AG04449 (cell line): ENCODE results near the gene CAPN10.

Experiments
- CTCF ChIA-PET: fragments of 350-600 bp; formaldehyde crosslinking; extraction: SDS; loops from one replicate; lab custom pipeline; 2021; ENCODE audit warnings: antibody characterized with exemption; lab: Yijun Ruan, JAX
- POLR2A ChIA-PET: fragments of 400-600, 350-600 bp; formaldehyde crosslinking; extraction: SDS; loops from one replicate; lab custom pipeline; 2020; ENCODE audit warnings: antibody characterized with exemption, inconsistent platforms; lab: Yijun Ruan, JAX
- DNase-seq: peaks from one replicate; pipeline ENCODE4 v3.0.0-alpha.2; 2010; ENCODE audit warnings: low read depth, low spot score
- H3K4me3 ChIP-seq: 2 replicates; pipeline ENCODE4 v1.5.1; 2011; ENCODE audit warnings: low read depth, mild to moderate bottlenecking, control low read depth, low read length
- TF ChIP-seq, protein P1 (sequence below): IDR thresholded peaks from one replicate; pipeline ENCODE4 v1.5.1; 2011; ENCODE audit warnings: mild to moderate bottlenecking, moderate library complexity, low read length, control low read depth, inconsistent platforms; ENCODE audit not compliant: insufficient read depth; ENCODE audit errors: missing control alignments

The CAPN10 gene

DNA sequence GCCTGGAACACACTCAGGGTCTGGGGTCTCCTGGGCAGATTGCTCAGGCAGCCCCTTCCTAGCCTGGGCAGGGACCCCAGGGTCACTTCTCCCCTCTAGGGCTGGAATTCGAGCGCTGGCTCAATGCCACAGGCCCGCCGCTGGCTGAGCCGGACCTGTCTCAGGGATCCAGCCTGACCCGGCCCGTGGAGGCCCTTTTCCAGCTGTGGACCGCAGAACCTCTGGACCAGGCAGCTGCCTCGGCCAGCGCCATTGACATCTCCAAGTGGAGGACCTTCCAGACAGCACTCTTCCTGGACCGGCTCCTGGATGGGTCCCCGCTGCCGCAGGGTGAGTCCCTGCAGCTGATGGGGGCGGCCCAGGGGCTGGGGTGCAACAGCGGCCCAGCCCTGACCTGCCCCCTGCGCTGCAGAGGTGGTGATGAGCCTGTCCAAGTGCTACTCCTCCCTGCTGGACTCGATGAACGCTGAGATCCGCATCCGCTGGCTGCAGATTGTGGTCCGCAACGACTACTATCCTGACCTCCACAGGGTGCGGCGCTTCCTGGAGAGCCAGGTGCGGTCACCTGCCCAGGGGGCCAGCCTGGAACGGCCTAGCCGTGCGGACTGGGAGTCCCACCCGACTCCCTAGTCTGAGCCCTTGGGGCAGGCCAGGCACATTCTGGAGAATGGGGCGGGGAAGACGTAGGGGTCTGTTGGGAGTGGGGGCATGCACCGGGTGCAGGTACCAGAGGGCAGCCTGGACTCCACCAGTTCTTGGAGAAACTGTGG lies 9.9 kb upstream of the CAPN10 start:
- CTCF ChIA-PET = interaction anchor here (2.4 to 4.0 kb wide), 2 partner anchors 10 to 11 kb away, joined by 10 to 27 read pairs; partner anchors contain the start of gene CAPN10
- no peak for DNase-seq
- POLR2A ChIA-PET = no interaction called here

DNA sequence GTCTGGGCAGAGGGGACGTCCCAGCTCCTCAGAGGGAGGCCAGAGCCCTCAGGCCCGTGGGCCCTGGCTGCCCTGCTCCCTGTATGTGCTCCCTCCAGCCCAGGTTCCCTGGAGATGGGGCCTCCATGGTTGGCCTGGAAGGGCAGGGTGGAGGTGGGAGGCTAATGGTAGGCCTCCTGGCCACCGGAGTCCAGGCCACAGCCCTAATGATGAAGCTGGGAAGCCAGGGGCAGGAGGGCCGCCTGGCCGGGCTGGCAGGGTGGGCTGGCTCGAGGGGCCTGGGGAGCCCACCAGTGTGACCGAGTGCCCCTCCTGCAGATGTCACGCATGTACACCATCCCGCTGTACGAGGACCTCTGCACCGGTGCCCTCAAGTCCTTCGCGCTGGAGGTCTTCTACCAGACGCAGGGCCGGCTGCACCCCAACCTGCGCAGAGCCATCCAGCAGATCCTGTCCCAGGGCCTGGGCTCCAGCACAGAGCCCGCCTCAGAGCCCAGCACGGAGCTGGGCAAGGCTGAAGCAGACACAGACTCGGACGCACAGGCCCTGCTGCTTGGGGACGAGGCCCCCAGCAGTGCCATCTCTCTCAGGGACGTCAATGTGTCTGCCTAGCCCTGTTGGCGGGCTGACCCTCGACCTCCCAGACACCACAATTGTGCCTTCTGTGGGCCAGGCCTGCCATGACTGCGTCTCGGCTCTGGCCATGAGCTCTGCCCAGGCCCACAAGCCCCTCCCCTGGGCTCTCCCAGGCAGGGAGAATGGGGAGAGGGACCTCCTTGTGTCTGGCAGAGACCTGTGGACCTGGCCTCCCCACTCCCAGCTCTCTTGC lies 9.0 kb upstream of the CAPN10 start:
- TF ChIP-seq, protein P1, sequence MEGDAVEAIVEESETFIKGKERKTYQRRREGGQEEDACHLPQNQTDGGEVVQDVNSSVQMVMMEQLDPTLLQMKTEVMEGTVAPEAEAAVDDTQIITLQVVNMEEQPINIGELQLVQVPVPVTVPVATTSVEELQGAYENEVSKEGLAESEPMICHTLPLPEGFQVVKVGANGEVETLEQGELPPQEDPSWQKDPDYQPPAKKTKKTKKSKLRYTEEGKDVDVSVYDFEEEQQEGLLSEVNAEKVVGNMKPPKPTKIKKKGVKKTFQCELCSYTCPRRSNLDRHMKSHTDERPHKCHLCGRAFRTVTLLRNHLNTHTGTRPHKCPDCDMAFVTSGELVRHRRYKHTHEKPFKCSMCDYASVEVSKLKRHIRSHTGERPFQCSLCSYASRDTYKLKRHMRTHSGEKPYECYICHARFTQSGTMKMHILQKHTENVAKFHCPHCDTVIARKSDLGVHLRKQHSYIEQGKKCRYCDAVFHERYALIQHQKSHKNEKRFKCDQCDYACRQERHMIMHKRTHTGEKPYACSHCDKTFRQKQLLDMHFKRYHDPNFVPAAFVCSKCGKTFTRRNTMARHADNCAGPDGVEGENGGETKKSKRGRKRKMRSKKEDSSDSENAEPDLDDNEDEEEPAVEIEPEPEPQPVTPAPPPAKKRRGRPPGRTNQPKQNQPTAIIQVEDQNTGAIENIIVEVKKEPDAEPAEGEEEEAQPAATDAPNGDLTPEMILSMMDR = no peak
- DNase-seq = no peak
- POLR2A ChIA-PET = interaction anchor here (0.6 kb wide), 1 partner anchor 13 kb away, joined by 3 read pairs; no protein-coding TSS in a partner anchor
- CTCF ChIA-PET = interaction anchor here (2.4 to 4.0 kb wide), 2 partner anchors 9 to 12 kb away, joined by 10 to 27 read pairs; partner anchors contain the start of gene CAPN10
- no peak overlapping the region for H3K4me3 ChIP-seq

More for the DNA sequence above, 9.9 kb upstream of the CAPN10 start:
- TF ChIP-seq, protein P1 = no peak
- H3K4me3 ChIP-seq = no peak overlapping the region

GRCh38 chr2:240578110-240578450 lies 8.5 kb upstream of the CAPN10 start:
- CTCF ChIA-PET = interaction anchor here (4.0 kb wide), 1 partner anchor 12 kb away, joined by 27 read pairs; no protein-coding TSS in a partner anchor
- no peak overlapping the region for H3K4me3 ChIP-seq
- TF ChIP-seq, protein P1 = no peak
- POLR2A ChIA-PET = interaction anchor here (0.6 kb wide), 1 partner anchor 13 kb away, joined by 3 read pairs; no protein-coding TSS in a partner anchor
- DNase-seq = no peak

DNA sequence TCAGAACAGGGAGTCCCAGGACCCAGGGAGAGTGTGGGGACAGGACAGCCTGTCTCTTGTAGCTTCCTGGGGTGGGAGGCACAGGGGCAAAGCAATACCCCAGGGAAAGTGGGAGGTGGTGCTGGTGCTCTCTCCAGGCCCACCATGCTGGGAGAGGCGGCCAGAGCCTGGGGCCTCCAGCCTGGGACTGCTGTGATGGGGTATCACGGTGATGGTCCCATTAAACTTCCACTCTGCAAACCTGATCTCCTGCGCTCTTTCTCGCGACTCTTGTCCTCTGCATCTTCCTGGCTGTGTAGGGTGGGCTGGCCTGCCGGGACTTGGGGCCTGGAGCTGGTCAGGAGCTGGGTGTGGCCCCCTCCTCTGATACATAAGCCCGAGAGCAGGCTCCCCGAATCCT lies 8.0 kb upstream of the CAPN10 start:
- POLR2A ChIA-PET = interaction anchor here (0.6 kb wide), 1 partner anchor 12 kb away, joined by 3 read pairs; no protein-coding TSS in a partner anchor

DNA sequence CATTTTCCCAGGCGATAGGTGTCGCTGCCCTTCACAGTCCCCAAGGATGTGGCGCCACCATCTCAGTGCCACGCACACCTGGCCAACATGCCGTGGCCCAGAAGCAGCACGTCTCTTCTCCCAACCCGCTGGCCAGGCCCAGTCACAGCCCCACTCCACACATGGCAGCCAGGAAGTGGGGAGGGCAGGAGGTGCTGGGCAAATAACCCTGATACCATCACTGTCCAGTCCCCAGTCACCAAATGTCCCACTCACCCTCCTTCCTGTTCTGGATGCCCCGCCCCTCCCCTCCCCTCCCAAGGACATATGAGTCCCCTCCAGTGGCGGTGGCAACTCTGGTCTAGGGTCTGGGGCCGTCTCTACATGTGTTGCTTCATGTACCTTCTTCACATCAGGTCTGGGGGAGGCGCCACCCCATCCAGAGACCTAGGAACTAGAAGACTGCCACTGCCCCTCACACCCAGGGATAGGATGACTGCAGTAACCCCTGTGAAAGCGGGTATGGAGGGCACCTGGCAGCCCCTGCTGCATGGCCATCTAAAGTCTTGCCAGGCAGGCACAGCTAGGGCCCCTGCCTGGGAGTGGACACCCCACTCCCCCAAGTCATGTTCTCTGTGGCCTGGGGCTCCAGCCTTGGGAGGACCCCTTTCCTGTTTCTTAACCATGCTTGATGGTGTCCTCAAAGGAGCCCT lies 7.3 kb upstream of the CAPN10 start:
- DNase-seq = no peak
- ChIA-PET POLR2A (interaction anchor here (1.1 kb wide), 1 partner anchor 13 kb away, joined by 6 read pairs; no protein-coding TSS in a partner anchor), CTCF (interaction anchor here (1.5 to 2.6 kb wide), 2 partner anchors 11 to 14 kb away, joined by 8 to 36 read pairs; partner anchors contain the start of gene RNPEPL1)
- no peak overlapping the region for H3K4me3 ChIP-seq
- TF ChIP-seq, protein P1 = no peak

More for the DNA sequence above, 8.0 kb upstream of the CAPN10 start:
- no peak for DNase-seq
- no peak overlapping the region for H3K4me3 ChIP-seq
- CTCF ChIA-PET = interaction anchor here (4.0 kb wide), 1 partner anchor 13 kb away, joined by 27 read pairs; no protein-coding TSS in a partner anchor
- TF ChIP-seq, protein P1 = no peak
